Limb (tissue), 2 donors: ENCODE measurements around the gene HDAC8.
"Not testable (repeated sequence)": the region's sequence is repeated elsewhere in the genome, so short reads cannot be mapped to it uniquely, and the experiment has no call there.

ENCODE experiments used
- DNase-seq, 2 donors: peaks; one replicate each; pipeline ENCODE4 v3.0.0-alpha.2; 2016; ENCODE audit errors: extremely low spot score in 2 of 2

Gene HDAC8

DNA sequence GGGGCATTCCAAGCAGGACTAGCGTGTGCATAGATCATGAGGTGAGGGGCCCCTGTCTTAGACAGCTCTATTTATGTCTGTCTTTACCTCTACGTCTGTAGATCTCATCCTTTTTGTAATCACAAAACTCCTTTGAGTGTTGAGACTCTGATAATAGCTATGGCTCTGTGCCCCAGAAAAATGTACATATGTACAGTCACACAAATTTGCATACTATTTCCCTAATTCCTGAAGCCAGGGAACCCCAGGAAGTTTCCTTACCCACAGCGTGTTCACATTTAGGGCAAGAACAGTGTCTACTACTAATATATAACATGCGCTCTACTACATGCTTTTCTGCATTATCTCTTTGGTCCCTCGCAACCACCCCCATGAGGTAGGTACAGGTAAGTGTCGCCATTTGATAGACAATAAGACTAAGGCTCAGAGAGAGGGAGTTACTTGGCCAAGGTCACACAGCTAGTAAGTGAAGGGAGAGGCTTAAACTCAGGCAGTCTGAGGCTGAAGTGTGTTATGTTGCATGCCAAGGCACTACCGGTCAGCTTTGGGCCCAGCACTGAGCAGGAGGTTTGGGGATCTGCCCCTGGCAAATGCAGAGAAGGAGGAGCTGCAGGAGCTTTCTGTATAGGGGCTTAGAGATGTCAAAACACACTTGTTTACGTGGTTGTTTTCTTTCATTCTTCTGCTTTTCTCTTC is 245.9 kb downstream of the HDAC8 start:
- no peak for DNase-seq

DNA sequence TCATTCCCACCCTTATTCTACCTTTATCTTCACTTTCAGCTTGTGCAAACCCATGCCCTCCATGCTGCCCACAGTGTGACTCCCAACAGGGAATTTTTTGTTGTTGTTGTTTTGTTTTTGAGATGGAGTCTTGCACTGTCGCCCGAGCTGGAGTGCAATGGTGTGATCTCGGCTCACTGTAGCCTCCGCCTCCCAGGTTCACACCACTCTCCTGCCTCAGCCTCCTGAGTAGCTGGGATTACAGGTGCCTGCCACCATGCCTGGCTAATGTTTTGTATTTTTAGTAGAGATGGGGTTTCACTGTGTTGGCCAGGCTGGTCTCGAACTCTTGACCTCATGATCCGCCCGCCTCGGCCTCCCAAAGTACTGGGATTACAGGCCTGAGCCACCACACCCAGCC is 253.0 kb downstream of the HDAC8 start:
- DNase-seq, result not testable (repeated sequence)

DNA sequence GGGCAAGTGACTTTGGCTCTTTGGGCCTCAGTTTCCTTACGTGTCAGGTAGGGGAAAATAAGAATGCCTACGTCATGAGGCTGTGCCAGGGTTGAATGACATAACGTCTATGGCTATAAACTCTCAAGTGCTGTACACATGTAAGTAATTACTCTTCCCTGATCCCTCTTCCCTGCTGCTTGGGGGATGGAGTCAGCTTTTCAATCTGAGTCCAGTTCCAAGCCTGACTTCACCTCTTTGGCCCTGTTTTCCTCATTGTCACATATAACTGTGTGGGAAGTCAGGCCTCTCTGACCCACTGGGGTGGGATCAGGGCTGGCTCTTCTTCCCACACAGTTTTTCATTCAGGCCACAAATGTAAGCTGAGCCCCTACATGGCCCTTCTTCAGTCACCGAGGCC is 255.5 kb downstream of the HDAC8 start:
- no peak for DNase-seq

DNA sequence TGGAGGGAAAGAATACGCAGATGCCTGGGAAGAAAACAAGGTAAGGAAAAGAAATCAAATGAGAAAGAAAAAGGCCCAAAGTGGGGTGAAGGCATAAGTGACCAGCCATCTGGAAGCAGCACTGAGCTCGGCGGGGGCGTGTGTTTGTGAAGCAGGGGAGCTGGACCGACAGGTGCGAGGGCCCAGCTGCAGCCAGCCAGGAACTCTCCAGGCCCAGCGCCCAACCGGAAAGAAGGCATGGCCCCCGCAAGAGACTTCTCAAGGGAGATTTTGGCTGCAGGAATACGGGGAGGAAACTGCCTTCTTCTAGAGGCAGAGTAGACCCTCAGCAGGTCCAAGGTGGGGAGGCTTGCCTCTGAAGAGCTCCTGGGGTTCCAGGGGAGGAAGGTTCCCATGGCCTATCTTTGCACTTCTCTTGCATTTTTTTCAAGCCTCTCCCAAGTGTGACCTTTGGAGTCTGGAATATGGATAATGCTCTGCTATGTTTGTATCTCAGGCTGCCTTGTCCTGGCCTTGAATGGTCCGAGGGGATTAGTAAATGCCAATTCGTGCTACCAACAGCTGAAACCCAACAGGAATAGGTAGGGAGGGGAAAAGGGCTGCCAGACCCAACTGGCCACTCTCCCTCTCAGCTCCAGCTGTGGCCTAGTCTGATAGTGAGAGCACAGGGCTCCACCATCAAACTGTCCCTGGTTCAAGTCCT is 256.1 kb downstream of the HDAC8 start:
- peak in 1 of 2 donors; percentile 35 for DNase-seq

DNA sequence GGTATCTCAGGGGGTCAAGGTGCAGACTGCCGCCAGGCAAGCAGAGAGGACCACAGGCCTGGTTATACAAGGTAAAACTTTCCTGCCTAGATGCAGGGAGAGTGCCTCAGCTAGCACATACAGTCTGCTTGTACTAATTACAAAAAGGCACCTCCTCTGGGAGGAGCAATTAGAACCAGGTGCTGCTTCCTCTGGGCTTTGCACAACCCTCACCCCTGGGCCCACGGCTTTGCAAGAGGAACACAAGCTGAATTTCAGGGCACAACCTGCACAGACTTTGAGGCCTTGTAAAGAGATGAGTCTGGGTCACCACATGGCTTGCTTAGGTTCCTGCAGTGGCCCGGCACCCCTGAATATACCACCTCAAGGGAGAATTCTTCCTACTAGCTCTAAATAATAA is 257.8 kb downstream of the HDAC8 start:
- DNase-seq, result no peak

DNA sequence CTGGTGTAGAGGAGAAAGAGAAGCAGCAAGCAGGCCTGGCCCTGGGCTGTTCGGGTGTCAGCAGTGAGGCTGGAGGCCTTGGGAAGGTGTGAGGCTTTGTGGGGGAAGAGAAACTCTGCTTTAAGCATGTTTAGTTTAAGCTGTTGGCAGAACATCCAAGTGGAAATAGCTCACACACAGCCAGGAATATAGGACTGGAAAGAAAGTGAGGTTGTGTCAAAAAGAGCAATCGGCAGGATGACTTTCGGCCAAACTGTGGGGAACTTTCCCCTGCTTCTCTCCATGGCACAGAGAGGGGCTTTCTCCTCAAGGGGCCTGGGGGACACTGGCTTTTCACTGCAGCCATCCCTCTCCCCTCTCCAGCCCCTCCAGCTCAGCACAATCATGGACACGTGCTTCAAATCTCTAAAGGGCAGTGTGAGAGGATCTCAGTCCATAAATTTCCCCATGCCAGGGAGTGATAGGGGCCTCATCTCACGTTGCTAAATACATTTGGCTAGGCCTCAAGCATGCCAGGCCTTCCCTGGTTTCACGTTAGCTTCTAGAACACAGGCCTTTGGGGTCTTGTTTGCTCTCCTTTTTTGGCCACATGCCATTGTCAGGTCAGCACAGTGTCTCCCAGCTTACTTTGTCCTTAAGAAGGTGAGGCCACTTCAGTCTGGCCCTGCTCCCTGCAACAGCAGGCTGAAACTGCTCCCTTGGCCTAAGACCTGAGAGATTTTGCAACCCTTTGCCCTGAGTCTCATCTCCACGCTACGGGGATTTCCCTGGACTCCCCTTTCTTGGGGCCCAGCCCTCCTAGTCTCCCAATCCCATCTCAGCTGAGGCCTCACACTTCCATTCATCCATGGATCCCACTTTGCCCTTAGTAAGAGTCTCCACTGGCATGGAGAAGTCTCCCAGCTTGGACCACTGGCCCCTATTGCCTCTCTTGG is 258.7 kb downstream of the HDAC8 start:
- DNase-seq, result peak in 1 of 2 donors; percentile 36

DNA sequence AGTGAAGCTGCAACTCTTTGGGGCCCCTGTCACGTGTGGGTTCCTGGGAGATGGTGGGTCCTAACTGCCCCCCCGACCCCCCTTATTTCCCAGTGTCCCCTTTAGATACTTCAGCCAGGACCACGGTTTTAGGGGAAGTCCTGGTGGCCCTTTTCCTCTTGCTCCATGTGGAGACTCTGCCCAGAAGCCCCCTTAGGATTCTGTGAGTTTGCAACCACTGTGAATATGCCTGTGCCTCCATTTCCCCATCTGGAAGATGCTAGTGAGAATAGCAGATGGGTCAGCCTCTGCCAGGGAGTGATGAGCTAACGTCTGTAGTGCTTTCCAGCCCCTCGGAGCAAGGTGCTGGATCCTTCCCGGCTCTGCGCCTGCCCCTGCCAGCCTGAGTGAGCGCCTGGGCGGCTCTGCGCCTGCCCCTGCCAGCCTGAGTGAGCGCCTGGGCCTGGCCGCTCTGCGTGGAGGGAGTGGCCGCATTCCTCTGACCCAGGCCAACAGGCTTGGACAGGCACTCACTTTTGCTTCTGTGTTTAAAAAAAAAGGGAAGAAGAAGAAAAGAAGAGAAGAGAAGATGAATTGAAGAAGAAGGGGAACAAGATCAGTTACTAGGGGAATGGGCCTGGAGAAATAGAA is 260.2 kb downstream of the HDAC8 start:
- no peak for DNase-seq

DNA sequence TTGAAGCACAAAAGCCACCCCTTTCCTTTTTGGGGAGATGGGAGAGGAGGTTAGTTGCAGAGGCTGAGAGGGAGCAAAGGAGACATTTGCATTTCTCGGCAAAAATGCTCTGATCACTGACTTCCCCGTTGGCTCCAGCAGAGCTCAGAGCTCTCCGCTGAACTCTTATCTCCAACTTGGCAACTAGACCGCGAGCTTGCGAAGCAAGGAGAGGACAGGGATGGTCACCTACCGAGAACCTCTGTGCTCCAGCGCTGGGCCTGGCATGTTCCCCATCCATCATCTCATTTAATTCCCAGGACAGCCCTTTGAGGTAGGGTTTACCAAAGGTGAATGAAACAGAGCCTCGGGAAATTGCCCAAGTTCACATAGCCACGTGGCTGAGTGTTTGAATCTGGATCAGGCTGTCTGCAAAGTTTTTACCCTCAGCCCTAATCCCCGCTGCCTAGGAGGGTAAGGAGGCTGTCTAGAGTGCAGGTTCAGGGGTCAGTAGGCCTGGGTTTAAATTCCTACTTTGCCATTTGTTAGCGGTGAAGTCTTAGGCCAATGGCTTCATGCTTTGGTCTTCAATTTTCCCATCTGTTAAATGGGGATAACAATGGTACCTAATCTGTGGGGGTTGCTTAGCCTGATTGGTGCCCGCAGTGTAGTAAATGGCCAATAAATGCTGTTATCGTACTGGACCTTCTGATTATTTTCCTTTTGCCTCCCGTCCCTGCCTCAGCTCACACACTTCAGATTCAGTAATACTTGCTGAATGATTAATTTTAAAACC is 263.2 kb downstream of the HDAC8 start:
- peak in 1 of 2 donors; percentile 33 for DNase-seq

DNA sequence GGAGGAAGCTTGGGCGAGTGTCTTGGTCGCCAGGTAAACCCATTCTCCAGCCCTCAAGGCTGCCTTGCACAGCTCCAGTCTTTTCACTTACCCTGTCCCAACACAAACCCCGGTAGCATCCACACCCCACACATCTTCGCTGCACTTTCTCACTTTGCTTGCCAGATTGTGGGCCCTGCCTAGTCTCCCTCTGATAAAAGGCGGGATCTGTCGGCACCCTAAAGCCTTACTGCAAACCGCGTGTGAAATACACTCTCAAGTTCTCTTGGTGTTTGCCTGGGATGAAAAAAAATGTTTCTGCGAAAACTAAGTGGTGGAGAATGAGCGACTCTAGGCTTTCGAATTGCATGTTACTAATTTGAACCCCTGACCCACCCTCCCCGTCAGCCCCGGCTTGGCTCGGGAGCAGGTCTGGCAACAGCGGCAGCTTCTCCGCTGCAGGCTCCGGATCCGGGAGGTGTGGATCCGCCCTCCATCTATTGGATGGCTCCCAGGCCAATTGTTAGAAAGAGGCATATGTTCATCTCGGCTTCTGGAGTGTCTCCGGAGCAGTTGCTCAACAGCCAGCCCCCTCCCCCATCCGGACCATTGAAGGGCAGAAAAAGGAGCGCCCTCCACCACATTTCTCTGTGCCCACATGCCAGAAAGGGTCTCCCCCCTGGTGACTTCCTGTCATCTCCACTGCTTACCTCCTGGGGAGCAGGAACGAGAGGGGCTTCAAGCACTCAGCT is 263.9 kb downstream of the HDAC8 start:
- peak; percentile 68 to 83 for DNase-seq

DNA sequence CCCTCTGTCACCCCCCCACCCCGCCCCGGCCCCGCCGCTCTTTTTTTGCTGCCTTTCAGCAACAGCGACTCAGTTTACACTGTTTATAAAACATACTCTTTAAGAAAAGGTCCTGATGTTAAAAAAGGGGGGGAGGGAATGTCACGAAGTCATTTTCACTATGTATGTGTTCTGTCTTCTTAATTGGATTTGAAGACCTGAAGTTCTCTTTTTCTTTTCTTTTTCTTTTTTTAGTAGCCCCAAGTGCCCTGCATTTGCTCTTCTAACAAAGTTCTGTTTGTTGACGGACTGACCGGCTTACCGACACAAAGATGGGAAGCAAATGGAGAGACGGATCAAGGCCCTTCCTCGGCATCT is 264.5 kb downstream of the HDAC8 start:
- DNase-seq, result no peak

DNA sequence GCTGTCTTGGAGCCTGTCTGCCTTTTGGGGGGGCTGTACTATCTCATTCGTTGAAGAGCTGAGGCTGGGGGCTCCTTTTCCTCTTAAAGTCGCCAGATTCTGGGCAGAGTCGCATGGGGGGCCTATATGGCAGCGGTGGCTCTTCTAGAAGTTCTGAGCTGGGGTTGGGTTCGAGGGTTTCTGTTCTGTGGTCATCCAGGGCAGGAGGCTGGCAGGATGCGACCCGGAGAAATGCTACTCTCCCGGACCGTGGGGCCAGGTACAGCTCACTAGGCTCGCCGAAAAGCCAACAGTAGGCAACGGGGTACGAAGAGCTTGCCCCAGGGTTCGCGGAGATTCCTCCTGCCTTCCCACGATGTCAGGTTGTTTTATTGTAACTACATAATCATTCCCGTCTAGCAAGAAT is 265.0 kb downstream of the HDAC8 start:
- DNase-seq, result peak in 1 of 2 donors; percentile 31

DNA sequence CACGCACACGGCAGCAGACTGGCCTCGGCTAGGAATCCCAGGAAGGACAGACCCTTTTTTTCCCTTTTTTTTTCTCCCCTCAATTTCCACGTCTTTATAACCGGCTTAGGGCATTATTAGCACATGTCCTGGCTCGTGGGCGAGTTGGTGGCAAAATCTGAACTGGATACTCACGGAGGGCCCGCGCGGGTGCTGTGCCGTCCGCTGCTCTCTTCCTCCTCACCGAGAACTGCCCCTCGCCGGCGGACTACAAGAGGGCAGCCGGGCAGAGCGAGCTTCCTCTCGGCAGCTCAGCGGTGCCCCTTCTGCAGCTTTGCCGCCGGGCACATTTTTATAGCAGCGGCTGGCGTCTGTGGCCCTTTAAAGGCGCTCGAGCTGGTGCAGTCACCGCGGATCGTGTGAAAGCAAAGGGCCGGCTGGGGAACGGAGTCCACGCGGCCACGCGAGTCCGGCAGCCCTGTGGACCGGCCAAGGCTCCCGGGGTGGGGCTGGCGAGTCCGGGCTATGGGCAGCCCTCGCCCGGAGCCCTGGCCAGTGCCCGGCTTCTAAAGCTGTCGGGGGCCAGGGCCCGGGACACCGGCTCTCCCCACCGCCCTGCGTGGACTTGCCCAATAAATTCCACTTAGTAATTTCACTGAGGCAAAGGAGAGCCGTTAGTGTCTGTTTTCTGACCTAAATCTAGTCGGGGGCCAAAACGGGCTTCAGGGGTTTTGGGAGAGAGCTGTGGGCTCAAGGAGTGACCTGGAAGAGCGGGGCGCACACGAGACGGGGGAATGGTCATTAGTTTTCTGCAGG is 265.6 kb downstream of the HDAC8 start:
- peak; percentile 51 to 74 for DNase-seq

DNA sequence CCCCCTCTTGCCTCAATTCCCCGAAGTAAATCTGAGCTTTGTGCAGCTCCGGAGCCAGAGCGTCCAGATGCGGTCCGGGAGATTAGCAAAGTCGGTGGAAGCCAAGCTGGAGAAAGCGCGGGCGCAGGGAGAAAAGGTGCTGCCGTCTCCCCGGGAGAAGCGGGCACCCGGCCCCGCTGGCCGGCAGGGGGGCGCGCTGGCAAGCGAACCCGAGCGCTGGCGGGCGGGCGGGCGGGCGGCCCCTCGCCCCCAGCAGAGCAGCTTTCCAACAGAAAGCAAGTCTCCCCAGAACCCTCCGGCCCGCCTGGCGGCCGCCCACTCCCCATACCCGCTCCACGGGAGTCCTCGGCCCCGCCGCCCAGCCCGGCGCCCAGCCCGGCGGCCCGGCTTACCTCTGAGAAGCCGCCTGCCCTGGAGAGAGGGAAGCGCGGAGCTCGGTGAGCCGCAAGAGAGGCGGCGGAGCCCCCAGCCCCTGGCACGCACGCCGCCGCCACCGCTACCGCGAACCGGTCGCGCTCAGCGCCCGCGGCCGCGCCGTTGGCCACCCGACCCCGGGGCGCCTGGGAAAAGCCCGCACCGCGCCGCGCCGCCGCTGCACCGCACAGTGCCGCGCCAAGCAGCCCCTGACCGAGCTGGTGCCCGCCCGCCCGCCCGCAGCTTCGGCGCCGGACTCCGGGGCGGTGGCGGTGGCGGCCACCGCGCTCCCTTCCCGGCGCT is 266.4 kb downstream of the HDAC8 start:
- DNase-seq, result peak in 1 of 2 donors; percentile 43

DNA sequence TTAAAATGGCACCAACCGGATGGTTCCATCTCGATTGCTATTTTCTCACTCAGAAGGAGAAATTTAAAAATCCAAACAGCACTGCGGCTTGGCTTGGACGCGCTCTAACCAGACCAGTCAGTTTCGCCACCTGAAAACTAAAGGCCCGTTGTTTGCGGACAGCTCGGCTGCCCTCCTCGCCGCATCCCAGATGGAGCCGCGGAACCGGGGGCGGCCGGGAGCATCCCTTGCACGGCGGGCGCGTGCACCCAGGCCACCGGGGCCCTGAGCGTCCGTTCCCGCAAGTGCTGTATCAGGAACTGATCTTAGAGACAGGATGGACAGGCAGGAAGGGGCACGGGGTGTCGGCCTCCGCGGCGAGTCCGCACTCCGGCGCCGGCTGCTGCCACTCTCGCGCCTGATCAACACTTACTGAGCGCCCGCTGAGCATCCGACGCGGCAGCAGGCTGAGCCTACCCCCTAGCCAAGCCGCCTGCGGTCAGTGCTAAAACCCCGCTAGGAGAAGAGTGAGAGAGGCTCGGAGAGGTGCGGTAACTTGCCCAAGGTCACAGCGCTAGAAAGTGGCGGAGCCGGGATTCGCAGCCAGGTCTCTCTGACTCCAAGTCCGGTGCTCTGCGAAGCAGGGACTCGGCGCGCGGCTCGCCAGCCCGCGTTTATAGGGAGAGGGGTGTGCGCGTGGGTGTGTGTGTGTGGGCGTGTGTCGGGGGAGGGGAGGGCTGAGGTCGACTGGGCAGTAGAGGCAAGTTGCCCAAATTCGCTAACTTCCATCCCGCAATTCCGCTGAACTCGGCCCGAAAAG is 267.2 kb downstream of the HDAC8 start, which contains the start of gene CITED1:
CITED1 (minus strand) TSS at position 629 of the 799 bp plus-strand sequence. CDS start 3,045 bp downstream, outside the sequence.
- DNase-seq, result peak in 1 of 2 donors; percentile 43

DNA sequence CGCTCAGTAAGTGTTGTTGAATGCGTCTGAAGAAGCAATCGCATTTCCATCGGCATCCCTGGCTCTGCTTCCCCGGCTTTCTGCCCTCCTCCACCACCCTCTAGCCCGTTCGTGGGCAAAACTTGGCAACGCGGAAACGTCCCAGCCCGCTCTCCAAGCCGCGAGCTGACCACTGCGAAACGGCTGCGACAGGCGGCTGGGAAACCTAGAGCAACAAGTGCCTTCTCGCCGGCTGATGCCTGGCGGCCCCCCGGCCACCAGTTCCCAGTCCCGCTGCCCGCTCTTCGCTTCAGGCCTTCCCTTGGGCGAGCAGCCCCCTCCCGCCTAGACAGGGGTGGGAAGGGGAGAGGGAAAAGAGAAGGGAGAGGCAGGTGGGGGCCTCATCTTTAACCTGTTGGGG is 267.8 kb downstream of the HDAC8 start:
- DNase-seq, result peak in 1 of 2 donors; percentile 40

DNA sequence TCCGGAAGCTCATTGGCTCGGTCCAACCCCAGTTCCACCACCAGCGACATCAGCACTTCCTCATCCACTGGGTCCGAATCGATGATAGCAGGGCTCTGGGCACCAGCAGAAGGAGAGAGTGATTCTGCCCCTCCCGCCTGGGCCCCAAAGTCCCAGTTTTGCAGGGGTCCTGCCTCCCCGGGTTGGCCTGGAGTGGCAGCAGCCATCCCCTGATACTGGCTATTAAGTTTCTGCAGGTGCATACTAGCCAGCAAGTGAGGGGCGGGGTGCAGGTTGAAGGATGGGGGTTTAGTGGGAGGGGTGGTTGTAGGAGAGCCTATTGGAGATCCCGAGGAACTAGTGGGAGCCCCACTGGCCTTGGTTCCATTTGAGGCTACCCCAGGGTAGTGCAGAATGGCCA is 270.9 kb downstream of the HDAC8 start:
- no peak for DNase-seq

DNA sequence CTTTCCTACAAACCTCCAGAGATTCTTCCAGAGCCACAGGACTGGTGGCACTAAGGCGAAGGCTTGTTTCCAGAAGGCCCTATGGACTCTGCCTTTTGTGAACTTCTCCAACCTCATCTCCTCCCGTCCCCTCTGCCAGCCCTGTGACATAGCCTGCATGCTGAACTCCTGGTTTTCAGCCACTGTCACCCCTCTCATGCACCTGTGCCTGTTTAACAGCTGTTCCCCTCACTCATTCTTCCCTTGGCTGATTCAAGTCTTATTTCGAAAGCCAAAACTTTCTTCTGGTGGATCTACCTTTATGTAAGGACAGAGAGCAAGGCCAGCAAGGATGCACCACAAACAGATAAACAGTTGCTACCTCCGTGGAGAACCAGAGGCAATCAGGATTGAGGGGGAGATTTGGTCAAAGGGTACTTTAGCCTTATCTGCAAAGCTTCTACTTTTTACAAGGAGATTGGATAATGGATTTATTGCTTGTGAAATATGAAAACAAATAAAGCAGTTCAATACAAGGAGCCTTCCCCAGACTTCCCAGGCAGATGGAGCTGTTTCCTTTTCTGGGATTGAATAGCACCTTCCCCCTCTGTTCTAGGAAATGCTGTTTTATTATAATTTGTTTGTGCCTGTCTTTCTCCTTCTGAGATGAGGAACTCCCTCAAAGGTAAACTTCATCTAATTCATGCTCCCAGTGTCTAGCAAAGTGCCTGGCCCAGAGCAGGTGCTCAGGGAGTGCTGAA is 272.6 kb downstream of the HDAC8 start:
- no peak for DNase-seq
